Suprapubic skin (tissue), 4 donors: ENCODE data around the gene PAX7. TPM values are rescaled to one million over a fixed set of nuclear protein-coding genes. Genes with fewer than 3 reads are reported as not detected.

Source experiments
- DNase-seq, 2 donors: peaks; one replicate each; pipeline ENCODE4 v3.0.0-alpha.2; 2019; ENCODE audit warnings: low spot score in 2 of 2
- H3K27ac ChIP-seq: fragments of 200-600 bp; sonication (generic); one replicate; pipeline ENCODE4 v1.5.1; 2019
- H3K27me3 ChIP-seq: fragments of 200-600 bp; sonication (generic); one replicate; pipeline ENCODE4 v1.5.1; 2019
- H3K36me3 ChIP-seq: fragments of 200-600 bp; sonication (generic); one replicate; pipeline ENCODE4 v1.5.1; 2019
- H3K4me1 ChIP-seq: fragments of 200-600 bp; sonication (generic); one replicate; pipeline ENCODE4 v1.5.1; 2019
- H3K4me3 ChIP-seq: fragments of 200-600 bp; sonication (generic); one replicate; pipeline ENCODE4 v1.5.1; 2019; ENCODE audit warnings: mild to moderate bottlenecking
- H3K9me3 ChIP-seq: fragments of 200-600 bp; sonication (generic); one replicate; pipeline ENCODE4 v1.5.1; 2019
- CTCF ChIP-seq, 2 donors: fragments of 200-600 bp in 1 of 2; fragments of 450-650 bp in 1 of 2; sonication (generic) in 1 of 2; IDR thresholded peaks; one replicate each; pipeline ENCODE4 v1.5.1; 2016 to 2019; ENCODE audit warnings: antibody characterized with exemption in 2 of 2, mild to moderate bottlenecking in 1 of 2, moderate library complexity in 1 of 2
- EP300 ChIP-seq: sonication (generic); formaldehyde crosslinking; IDR thresholded peaks from one replicate; pipeline ENCODE4 v1.6.1; 2017; ENCODE audit warnings: antibody characterized with exemption
- POLR2A ChIP-seq, 2 donors: fragments of 450-650 bp; IDR thresholded peaks; one replicate each; pipeline ENCODE4 v1.6.1; 2017; ENCODE audit warnings: antibody characterized with exemption in 2 of 2, mild to moderate bottlenecking in 2 of 2, moderate library complexity in 2 of 2
- POLR2AphosphoS5 ChIP-seq, 3 donors: sonication (generic); formaldehyde crosslinking; IDR thresholded peaks; one replicate each; pipeline ENCODE4 v1.6.1; 2017; ENCODE audit warnings: antibody characterized with exemption in 3 of 3
- WGBS: methylation state at CpG from one replicate; pipeline ENCODE4 v1.1.5; 2018; 5-methylcytosine and 5-hydroxymethylcytosine counted together
- total RNA-seq, 4 donors: library from RNA; depleted of rRNA; stranded (reverse); fragments of >200 nt; gene quantifications; one replicate each; pipeline ENCODE4 v1.1.0, GENCODE V29; 2016

Gene PAX7
- total RNA-seq, 4 donors from 2014 or later = 0.08 TPM; not detected in 3

DNA sequence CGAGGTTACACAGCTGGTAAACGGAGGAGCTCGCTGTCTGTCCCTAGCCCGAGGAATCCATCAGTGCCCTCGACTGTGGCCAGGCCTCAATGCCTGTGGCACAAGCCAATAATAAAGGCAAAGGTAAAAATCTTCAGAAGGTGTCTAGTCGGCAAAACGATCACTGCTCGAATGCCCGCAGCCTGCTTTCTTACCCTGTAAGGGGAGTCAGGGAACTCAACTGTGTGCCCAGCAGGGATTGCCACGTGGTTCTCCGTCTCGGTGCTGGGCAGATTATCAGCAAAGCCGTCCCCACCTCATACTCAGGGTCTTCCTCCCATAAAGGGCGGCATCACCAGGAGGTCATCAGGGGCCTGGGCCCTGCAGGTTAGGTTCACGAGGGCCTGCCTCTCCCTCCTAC is 103.4 kb downstream of the PAX7 start:
- H3K4me1 ChIP-seq = no peaks in the 10 kb centered on the region
- H3K4me3 ChIP-seq = no peak overlapping the region
- no peak for DNase-seq
- H3K27me3 ChIP-seq = peaks cover 80% of the 10 kb centered on the region
- H3K36me3 ChIP-seq = no peaks in the 10 kb centered on the region
- WGBS = 70% methylated on average over 15 of the region's 15 CpGs
- H3K27ac ChIP-seq = no peak overlapping the region
- no peaks in the 10 kb centered on the region for H3K9me3 ChIP-seq
- TF ChIP-seq EP300 = no peak
- no peak for TF ChIP-seq CTCF (IDR thresholded peaks at IDR 0.05)
- no peak for TF ChIP-seq POLR2AphosphoS5 (IDR thresholded peaks at IDR 0.05)
- TF ChIP-seq POLR2A (IDR thresholded peaks at IDR 0.05) = no peak

DNA sequence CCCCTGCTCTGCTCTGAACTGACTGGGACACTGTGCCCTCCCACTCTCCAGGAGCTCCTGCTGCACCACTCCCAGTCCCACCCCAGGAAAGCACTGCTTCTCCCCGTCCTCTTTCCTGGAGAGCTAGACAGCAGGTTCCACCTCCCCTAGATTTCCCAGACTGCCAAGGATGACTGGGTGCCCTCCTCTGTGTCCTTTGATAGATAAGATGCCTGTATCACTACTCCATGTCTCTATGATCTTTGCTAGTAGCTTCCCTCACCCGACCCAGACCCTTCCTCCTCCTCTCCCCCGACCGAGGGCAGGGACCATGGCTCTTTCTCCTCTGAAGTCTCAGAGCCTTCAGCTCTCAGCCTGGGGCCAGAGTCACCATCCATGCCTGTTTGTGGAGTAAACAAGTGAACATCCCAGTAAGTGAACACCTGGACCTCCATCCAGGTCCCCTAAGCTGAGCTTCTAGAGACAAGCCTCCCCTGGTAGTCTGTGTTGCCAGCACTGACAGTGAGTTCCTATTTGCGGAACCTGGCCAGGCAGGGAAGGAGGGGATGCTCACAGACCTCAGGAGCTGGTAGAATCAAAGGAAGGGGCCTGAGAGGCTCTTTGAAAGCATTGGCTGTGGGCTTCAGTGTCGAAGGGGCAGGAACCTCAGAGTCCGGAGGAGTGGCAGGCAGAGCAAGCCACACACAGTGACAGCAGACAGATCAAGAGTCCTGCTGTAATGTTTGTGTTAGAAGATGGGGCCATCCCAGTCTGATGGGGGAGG is 104.0 kb downstream of the PAX7 start:
- peaks cover 81% of the 10 kb centered on the region for H3K27me3 ChIP-seq
- no peak overlapping the region for H3K4me3 ChIP-seq
- H3K4me1 ChIP-seq = no peaks in the 10 kb centered on the region
- H3K27ac ChIP-seq = no peak overlapping the region
- H3K9me3 ChIP-seq = no peaks in the 10 kb centered on the region
- TF ChIP-seq CTCF (IDR thresholded peaks at IDR 0.05) (no peak), POLR2A (IDR thresholded peaks at IDR 0.05) (no peak), EP300 (no peak), POLR2AphosphoS5 (IDR thresholded peaks at IDR 0.05) (no peak)
- H3K36me3 ChIP-seq = no peaks in the 10 kb centered on the region
- DNase-seq = no peak
- 65% methylated on average over 7 of the region's 7 CpGs for WGBS

DNA sequence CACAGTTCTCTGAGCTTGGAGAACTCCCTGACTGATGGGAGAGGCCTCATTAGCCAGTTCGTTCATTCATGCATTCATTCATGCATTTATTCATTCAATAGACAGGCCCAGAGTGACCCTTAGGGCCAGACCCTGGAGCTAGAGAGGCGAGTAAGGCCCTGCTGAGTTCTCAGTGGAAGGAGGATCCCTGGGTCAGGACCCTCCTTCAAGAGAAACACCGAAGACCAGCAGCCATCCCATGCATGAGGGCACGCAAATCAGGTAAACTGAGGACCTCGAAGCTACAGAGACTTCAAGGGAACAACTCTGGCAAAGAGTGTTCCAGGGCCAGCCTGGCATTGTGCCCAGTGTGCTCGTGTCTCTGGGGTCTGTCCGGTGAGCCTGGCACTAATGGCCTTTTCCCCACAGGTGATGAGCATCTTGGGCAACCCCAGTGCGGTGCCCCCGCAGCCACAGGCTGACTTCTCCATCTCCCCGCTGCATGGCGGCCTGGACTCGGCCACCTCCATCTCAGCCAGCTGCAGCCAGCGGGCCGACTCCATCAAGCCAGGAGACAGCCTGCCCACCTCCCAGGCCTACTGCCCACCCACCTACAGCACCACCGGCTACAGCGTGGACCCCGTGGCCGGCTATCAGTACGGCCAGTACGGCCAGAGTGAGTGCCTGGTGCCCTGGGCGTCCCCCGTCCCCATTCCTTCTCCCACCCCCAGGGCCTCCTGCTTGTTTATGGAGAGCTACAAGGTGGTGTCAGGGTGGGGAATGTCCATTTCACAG is 104.8 kb downstream of the PAX7 start:
- TF ChIP-seq POLR2A (IDR thresholded peaks at IDR 0.05) (no peak), POLR2AphosphoS5 (IDR thresholded peaks at IDR 0.05) (no peak), CTCF (IDR thresholded peaks at IDR 0.05) (no peak)
- WGBS = 86% methylated on average over 15 of the region's 22 CpGs

GRCh38 chr1:18736958-18737357 is 106.3 kb downstream of the PAX7 start:
- Histone ChIP-seq H3K4me1 (no peaks in the 10 kb centered on the region), H3K27ac (no peak overlapping the region), H3K4me3 (no peak overlapping the region), H3K9me3 (no peaks in the 10 kb centered on the region), H3K27me3 (peaks cover 79% of the 10 kb centered on the region), H3K36me3 (no peaks in the 10 kb centered on the region)
- 63% methylated on average over 6 of the region's 6 CpGs for WGBS
- TF ChIP-seq EP300 (no peak), CTCF (IDR thresholded peaks at IDR 0.05) (no peak), POLR2AphosphoS5 (IDR thresholded peaks at IDR 0.05) (no peak), POLR2A (IDR thresholded peaks at IDR 0.05) (no peak)
- DNase-seq = no peak

More for the DNA sequence above, 104.8 kb downstream of the PAX7 start:
- no peaks in the 10 kb centered on the region for H3K4me1 ChIP-seq
- no peak overlapping the region for H3K27ac ChIP-seq
- H3K4me3 ChIP-seq = no peak overlapping the region
- H3K36me3 ChIP-seq = no peaks in the 10 kb centered on the region
- DNase-seq = no peak
- no peaks in the 10 kb centered on the region for H3K9me3 ChIP-seq
- peaks cover 81% of the 10 kb centered on the region for H3K27me3 ChIP-seq

GRCh38 chr1:18738126-18738525 is 107.5 kb downstream of the PAX7 start:
- peaks cover 72% of the 10 kb centered on the region for H3K27me3 ChIP-seq
- H3K36me3 ChIP-seq = no peaks in the 10 kb centered on the region
- DNase-seq = no peak
- H3K27ac ChIP-seq = no peak overlapping the region
- 44% methylated on average over 11 of the region's 11 CpGs for WGBS
- H3K9me3 ChIP-seq = no peaks in the 10 kb centered on the region
- no peak overlapping the region for H3K4me3 ChIP-seq
- TF ChIP-seq EP300 = no peak
- no peak for TF ChIP-seq POLR2AphosphoS5 (IDR thresholded peaks at IDR 0.05)
- no peak for TF ChIP-seq POLR2A (IDR thresholded peaks at IDR 0.05)
- no peak for TF ChIP-seq CTCF (IDR thresholded peaks at IDR 0.05)
- no peaks in the 10 kb centered on the region for H3K4me1 ChIP-seq
